SK-N-SH (cell line): Measurements from ENCODE around the gene IGF2R. TPM values are rescaled to one million over a fixed set of nuclear protein-coding genes. Genes with fewer than 3 reads are reported as not detected.

Experiments used
- CTCF ChIA-PET: fragments of 300-600, 350-600 bp; formaldehyde crosslinking; extraction: SDS; loops from one replicate; lab custom pipeline; 2021; lab: Yijun Ruan, JAX
- POLR2A ChIA-PET: fragments of 350-600 bp; sonication (Branson Sonifier 250); formaldehyde crosslinking; extraction: SDS; loops from one replicate; lab custom pipeline; 2020; ENCODE audit warnings: antibody characterized with exemption, inconsistent platforms; lab: Yijun Ruan, JAX
- DNase-seq: peaks from one replicate; pipeline ENCODE4 v3.0.0; 2012
- H2AFZ ChIP-seq: fragments of 200-600 bp; sonication (generic); 2 replicates; pipeline ENCODE4 v1.8.1; 2016; ENCODE audit warnings: antibody characterized with exemption, mild to moderate bottlenecking, low read depth
- H3F3A ChIP-seq: fragments of 200-600 bp; sonication (generic); replicated peaks from 2 replicates; pipeline ENCODE3; 2016; ENCODE audit warnings: antibody characterized with exemption, mild to moderate bottlenecking; ENCODE audit not compliant: insufficient read depth
- H3K27ac ChIP-seq, 2 experiments: fragments of 200-500 bp in 1 of 2; fragments of 200-600 bp in 1 of 2; sonication (Bioruptor generic) in 1 of 2; sonication (generic), shearing (Covaris generic) in 1 of 2; 2 replicates each; pipeline versions ENCODE4 v1.5.1 to v1.6.1; 2014 to 2016; ENCODE audit warnings: low read depth in 2 of 2, inconsistent platforms in 1 of 2, low read length in 1 of 2, mild to moderate bottlenecking in 1 of 2, mixed read lengths in 1 of 2
- H3K27me3 ChIP-seq: fragments of 200-600 bp; sonication (generic), shearing (Covaris generic); 2 replicates; pipeline ENCODE4 v1.6.1; 2016; ENCODE audit warnings: mixed run types; ENCODE audit not compliant: insufficient read depth
- H3K36me3 ChIP-seq, 2 experiments: fragments of 200-500 bp in 1 of 2; fragments of 200-600 bp in 1 of 2; sonication (Bioruptor generic) in 1 of 2; sonication (generic) in 1 of 2; replicated peaks in 1 of 2; 2 replicates each; pipeline versions ENCODE3 to v1.5.1; 2014 to 2016; ENCODE audit warnings: low read length in 1 of 2, mild to moderate bottlenecking in 1 of 2; ENCODE audit not compliant: insufficient read depth in 2 of 2, control insufficient read depth in 1 of 2
- H3K4me1 ChIP-seq, 2 experiments: fragments of 200-500 bp in 1 of 2; fragments of 200-600 bp in 1 of 2; sonication (Bioruptor generic) in 1 of 2; sonication (generic), shearing (Covaris generic) in 1 of 2; 2 replicates each; pipeline versions ENCODE4 v1.5.1 to v1.6.1; 2014 to 2016; ENCODE audit warnings: low read depth in 1 of 2, low read length in 1 of 2, mixed run types in 1 of 2; ENCODE audit not compliant: insufficient read depth in 2 of 2, control insufficient read depth in 1 of 2
- H3K4me2 ChIP-seq: fragments of 200-600 bp; sonication (generic), shearing (Covaris generic); 2 replicates; pipeline ENCODE4 v1.6.1; 2017; ENCODE audit warnings: mixed run types
- H3K4me3 ChIP-seq, 2 experiments: fragments of 200-500 bp in 1 of 2; fragments of 200-600 bp in 1 of 2; sonication (Bioruptor generic) in 1 of 2; sonication (generic), shearing (Covaris generic) in 1 of 2; 2 replicates each; pipeline versions ENCODE4 v1.5.1 to v1.8.1; 2014 to 2016; ENCODE audit warnings: low read depth in 2 of 2, inconsistent platforms in 1 of 2, low read length in 1 of 2, mild to moderate bottlenecking in 1 of 2, mixed read lengths in 1 of 2, moderate library complexity in 1 of 2
- H3K79me2 ChIP-seq: fragments of 200-600 bp; sonication (generic); 2 replicates; pipeline ENCODE4 v1.8.1; 2017; ENCODE audit warnings: mild to moderate bottlenecking; ENCODE audit not compliant: insufficient read depth
- H3K9ac ChIP-seq: fragments of 200-600 bp; sonication (generic); 2 replicates; pipeline ENCODE4 v1.6.1; 2017; ENCODE audit warnings: mixed run types
- H3K9me2 ChIP-seq: fragments of 200-600 bp; sonication (generic); 2 replicates; pipeline ENCODE4 v1.6.1; 2017; ENCODE audit warnings: mixed run types
- H3K9me3 ChIP-seq: fragments of 200-600 bp; sonication (generic); 2 replicates; pipeline ENCODE4 v1.6.1; 2017; ENCODE audit warnings: mixed run types, mild to moderate bottlenecking, moderate library complexity
- H4K20me1 ChIP-seq: fragments of 200-600 bp; sonication (generic); 2 replicates; pipeline ENCODE4 v1.6.1; 2017; ENCODE audit warnings: mild to moderate bottlenecking, mixed run types; ENCODE audit not compliant: insufficient read depth
- CHD2 ChIP-seq: fragments of 150-350 bp; IDR thresholded peaks from 2 replicates; pipeline ENCODE4 v1.6.1; 2018; ENCODE audit warnings: low read length; ENCODE audit not compliant: partially characterized antibody
- EP300 ChIP-seq, 2 experiments: IDR thresholded peaks; 2 replicates each; pipeline versions ENCODE4 v1.4.0 to v1.6.1; 2012; ENCODE audit warnings: borderline replicate concordance in 1 of 2, low read depth in 1 of 2, low read length in 1 of 2
- FOXJ3 ChIP-seq: sonication (generic); formaldehyde crosslinking; IDR thresholded peaks from 2 replicates; pipeline ENCODE4 v1.5.1; 2020; ENCODE audit warnings: mild to moderate bottlenecking, missing genetic modification reagents
- FOXM1 ChIP-seq: IDR thresholded peaks from 2 replicates; pipeline ENCODE4 v1.4.0; 2012; ENCODE audit warnings: low read depth, mild to moderate bottlenecking
- GABPA ChIP-seq: IDR thresholded peaks from 2 replicates; pipeline ENCODE4 v1.4.0; 2012; ENCODE audit warnings: low read depth, mild to moderate bottlenecking
- GATA2 ChIP-seq: sonication (generic); formaldehyde crosslinking; IDR thresholded peaks from 2 replicates; pipeline ENCODE4 v1.5.0; 2020; ENCODE audit warnings: mild to moderate bottlenecking, missing genetic modification reagents
- JUND ChIP-seq: IDR thresholded peaks from 2 replicates; pipeline ENCODE4 v1.4.0; 2012
- MEF2A ChIP-seq: IDR thresholded peaks from 2 replicates; pipeline ENCODE4 v1.4.0; 2012; ENCODE audit warnings: low read depth, borderline replicate concordance
- POLR2AphosphoS5 ChIP-seq: IDR thresholded peaks from 2 replicates; pipeline ENCODE4 v1.6.1; 2012; ENCODE audit warnings: low read depth, low read length
- RAD21 ChIP-seq: IDR thresholded peaks from 2 replicates; pipeline ENCODE4 v1.6.1; 2012; ENCODE audit warnings: mild to moderate bottlenecking, low read length
- RFX5 ChIP-seq: IDR thresholded peaks from 2 replicates; pipeline ENCODE4 v1.6.1; 2012; ENCODE audit warnings: mild to moderate bottlenecking, improper control_type of control experiment, low read length
- SIN3A ChIP-seq: IDR thresholded peaks from 2 replicates; pipeline ENCODE4 v1.6.1; 2012; ENCODE audit warnings: low read depth, mild to moderate bottlenecking, low read length, moderate library complexity, borderline replicate concordance
- TCF12 ChIP-seq: IDR thresholded peaks from 2 replicates; pipeline ENCODE4 v1.4.0; 2012
- TEAD4 ChIP-seq: IDR thresholded peaks from 2 replicates; pipeline ENCODE4 v1.4.0; 2012; ENCODE audit warnings: mild to moderate bottlenecking, borderline replicate concordance; ENCODE audit not compliant: insufficient read depth
- YY1 ChIP-seq: IDR thresholded peaks from 2 replicates; pipeline ENCODE4 v1.4.0; 2012; ENCODE audit warnings: low read depth, mild to moderate bottlenecking
- WGBS: methylation state at CpG from one replicate; pipeline ENCODE4 v1.1.6; 2017; ENCODE audit warnings: low lambda C conversion rate; 5-methylcytosine and 5-hydroxymethylcytosine counted together
- polyA plus RNA-seq, 3 experiments: library from polyadenylated mRNA; depleted of rRNA; stranded (reverse); fragments of >200 nt; gene quantifications; 2 replicates each; pipeline ENCODE4 v1.2.3, GENCODE V29; 2012
- TF ChIP-seq, protein P1 (sequence below): IDR thresholded peaks from 2 replicates; pipeline ENCODE4 v1.4.0; 2012; ENCODE audit warnings: low read depth
- TF ChIP-seq, protein P2 (sequence below): IDR thresholded peaks from 2 replicates; pipeline ENCODE4 v1.6.1; 2012; ENCODE audit warnings: mild to moderate bottlenecking, low read depth, low read length, moderate library complexity
- TF ChIP-seq, protein P3 (sequence below): IDR thresholded peaks from 2 replicates; pipeline ENCODE4 v1.4.0; 2012; ENCODE audit warnings: low read depth, borderline replicate concordance

IGF2R gene
- polyA plus RNA-seq, 1 of the 3 experiments (the other 2 are of a cell fraction), result 45.0 TPM

DNA sequence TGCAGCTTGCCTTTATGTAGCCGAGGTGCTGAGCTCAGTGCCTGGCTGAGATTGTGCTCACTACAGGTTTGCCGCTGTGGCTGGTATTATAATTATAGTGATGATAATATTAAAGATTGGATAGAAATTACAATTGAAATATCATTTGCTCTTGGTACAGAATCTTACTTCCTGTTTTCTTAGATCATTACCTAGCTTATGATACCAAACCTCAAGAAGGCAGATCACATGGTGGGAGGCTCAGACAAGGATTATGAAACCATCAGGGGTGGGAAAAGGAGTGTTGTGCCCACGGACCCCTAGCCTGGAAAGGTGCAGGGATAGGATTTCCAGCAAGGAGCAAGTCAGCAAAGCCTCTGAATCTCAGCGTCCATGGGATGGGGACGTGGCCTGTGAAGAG is 70.6 kb downstream of the IGF2R start:
- Histone ChIP-seq H3K9me3 (no peaks in the 10 kb centered on the region), H2AFZ (no peak overlapping the region), H3K4me2 (no peak overlapping the region), H3K9ac (no peak overlapping the region), H4K20me1 (0 out of 2 replicates have a peak, but pooled peaks cover 8% of the 10 kb centered on the region), H3K27ac (no peak overlapping the region), H3F3A (peaks cover 28% of the 10 kb centered on the region), H3K4me1 (peaks cover 0 to 10% of the 10 kb centered on the region in 2 experiments; a peak in 1 of 4 replicates), H3K79me2 (no peaks in the 10 kb centered on the region), H3K9me2 (no peaks in the 10 kb centered on the region), H3K4me3 (no peak overlapping the region), H3K36me3 (peaks cover 19 to 56% of the 10 kb centered on the region in 2 experiments), H3K27me3 (no peaks in the 10 kb centered on the region)
- ChIA-PET POLR2A (interaction anchor here (0.6 kb wide), 1 partner anchor 53 kb away, joined by 3 read pairs; no protein-coding TSS in a partner anchor), CTCF (interaction anchor here (0.9 kb wide), 1 partner anchor 49 kb away, joined by 4 read pairs; no protein-coding TSS in a partner anchor)
- DNase-seq, result no peak
- WGBS, result 85% methylated on average over 5 of the region's 5 CpGs
- no peak for TF ChIP-seq FOXJ3 (CRISPR knock-in tag)
- no peak for TF ChIP-seq GATA2

DNA sequence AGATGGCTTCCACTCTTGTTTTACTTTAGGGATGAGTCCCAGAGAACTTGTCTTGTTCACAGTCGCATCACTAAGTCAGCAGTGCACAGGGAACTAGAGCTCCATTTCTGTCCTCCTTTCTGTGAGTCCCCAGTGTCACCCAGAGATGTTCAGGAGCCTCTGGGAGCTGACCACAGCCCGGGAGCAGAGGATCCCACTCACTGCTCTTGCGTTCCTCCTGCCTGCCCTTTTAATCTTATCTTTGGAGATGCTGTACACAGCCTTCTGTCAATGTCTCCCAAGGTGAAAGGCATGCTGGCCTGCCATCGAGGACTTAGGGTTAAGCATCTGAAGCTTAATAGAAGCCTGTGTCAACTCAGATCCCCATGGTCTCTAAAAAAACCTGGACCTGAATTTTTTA is 71.2 kb downstream of the IGF2R start:
- ChIA-PET POLR2A (no interaction called here), CTCF (no interaction called here)
- Histone ChIP-seq H3K27me3 (no peaks in the 10 kb centered on the region), H3K4me3 (no peak overlapping the region), H3K79me2 (no peaks in the 10 kb centered on the region), H3K36me3 (peaks cover 20 to 56% of the 10 kb centered on the region in 2 experiments), H3K9me3 (no peaks in the 10 kb centered on the region), H3K9ac (no peak overlapping the region), H3K4me1 (peaks cover 0 to 10% of the 10 kb centered on the region in 2 experiments; a peak in 1 of 4 replicates), H3K4me2 (no peak overlapping the region), H3K9me2 (no peaks in the 10 kb centered on the region), H3F3A (peaks cover 31% of the 10 kb centered on the region), H3K27ac (no peak overlapping the region), H2AFZ (no peak overlapping the region), H4K20me1 (0 out of 2 replicates have a peak, but pooled peaks cover 8% of the 10 kb centered on the region)
- TF ChIP-seq CHD2, result no peak
- TF ChIP-seq, protein P1, sequence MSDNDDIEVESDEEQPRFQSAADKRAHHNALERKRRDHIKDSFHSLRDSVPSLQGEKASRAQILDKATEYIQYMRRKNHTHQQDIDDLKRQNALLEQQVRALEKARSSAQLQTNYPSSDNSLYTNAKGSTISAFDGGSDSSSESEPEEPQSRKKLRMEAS, result no peak
- no peak for TF ChIP-seq POLR2AphosphoS5
- no peak for TF ChIP-seq JUND
- TF ChIP-seq MEF2A, result no peak
- no peak for TF ChIP-seq FOXM1
- TF ChIP-seq GATA2, result no peak
- no peak for TF ChIP-seq FOXJ3 (CRISPR knock-in tag)
- TF ChIP-seq, protein P2, sequence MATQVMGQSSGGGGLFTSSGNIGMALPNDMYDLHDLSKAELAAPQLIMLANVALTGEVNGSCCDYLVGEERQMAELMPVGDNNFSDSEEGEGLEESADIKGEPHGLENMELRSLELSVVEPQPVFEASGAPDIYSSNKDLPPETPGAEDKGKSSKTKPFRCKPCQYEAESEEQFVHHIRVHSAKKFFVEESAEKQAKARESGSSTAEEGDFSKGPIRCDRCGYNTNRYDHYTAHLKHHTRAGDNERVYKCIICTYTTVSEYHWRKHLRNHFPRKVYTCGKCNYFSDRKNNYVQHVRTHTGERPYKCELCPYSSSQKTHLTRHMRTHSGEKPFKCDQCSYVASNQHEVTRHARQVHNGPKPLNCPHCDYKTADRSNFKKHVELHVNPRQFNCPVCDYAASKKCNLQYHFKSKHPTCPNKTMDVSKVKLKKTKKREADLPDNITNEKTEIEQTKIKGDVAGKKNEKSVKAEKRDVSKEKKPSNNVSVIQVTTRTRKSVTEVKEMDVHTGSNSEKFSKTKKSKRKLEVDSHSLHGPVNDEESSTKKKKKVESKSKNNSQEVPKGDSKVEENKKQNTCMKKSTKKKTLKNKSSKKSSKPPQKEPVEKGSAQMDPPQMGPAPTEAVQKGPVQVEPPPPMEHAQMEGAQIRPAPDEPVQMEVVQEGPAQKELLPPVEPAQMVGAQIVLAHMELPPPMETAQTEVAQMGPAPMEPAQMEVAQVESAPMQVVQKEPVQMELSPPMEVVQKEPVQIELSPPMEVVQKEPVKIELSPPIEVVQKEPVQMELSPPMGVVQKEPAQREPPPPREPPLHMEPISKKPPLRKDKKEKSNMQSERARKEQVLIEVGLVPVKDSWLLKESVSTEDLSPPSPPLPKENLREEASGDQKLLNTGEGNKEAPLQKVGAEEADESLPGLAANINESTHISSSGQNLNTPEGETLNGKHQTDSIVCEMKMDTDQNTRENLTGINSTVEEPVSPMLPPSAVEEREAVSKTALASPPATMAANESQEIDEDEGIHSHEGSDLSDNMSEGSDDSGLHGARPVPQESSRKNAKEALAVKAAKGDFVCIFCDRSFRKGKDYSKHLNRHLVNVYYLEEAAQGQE, result no peak
- TF ChIP-seq, protein P3, sequence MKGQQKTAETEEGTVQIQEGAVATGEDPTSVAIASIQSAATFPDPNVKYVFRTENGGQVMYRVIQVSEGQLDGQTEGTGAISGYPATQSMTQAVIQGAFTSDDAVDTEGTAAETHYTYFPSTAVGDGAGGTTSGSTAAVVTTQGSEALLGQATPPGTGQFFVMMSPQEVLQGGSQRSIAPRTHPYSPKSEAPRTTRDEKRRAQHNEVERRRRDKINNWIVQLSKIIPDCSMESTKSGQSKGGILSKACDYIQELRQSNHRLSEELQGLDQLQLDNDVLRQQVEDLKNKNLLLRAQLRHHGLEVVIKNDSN, result no peak
- TF ChIP-seq EP300 (IDR thresholded peaks at IDR 0.05; ENCODE audit: borderline replicate concordance in 1 of 2, low read depth in 1 of 2, low read length in 1 of 2), result no peak
- TF ChIP-seq SIN3A, result no peak
- TF ChIP-seq YY1, result no peak
- no peak for TF ChIP-seq TCF12
- no peak for TF ChIP-seq TEAD4
- no peak for TF ChIP-seq RFX5
- no peak for TF ChIP-seq RAD21
- TF ChIP-seq GABPA, result no peak
- WGBS, result 81% methylated on average over 4 of the region's 4 CpGs
- DNase-seq, result no peak
